Activated T-helper 1 cell treated with anti-CD3 and anti-CD28 coated beads, Interleukin-12 subunit alpha, Interleukin-12 subunit beta, Interleukin-2, Interleukin-4 antibody, amounts not matched to agents 30 ng/mL and 10 ng/mL and 1 ng/mL, durations not matched to agents 14 hours and 24 hours and 36 hours (primary cell): Measurements from ENCODE around the gene JAG2. TPM values are rescaled to one million over a fixed set of nuclear protein-coding genes. Genes with fewer than 3 reads are reported as not detected.

ENCODE experiments used
- DNase-seq: peaks from one replicate; pipeline ENCODE4 v3.0.0; 2021; ENCODE audit warnings: low spot score
- H3K27ac Mint-ChIP-seq: one replicate; pipeline ENCODE4 v1.8.0; 2021; ENCODE audit warnings: mild to moderate bottlenecking, mixed read lengths
- H3K27me3 Mint-ChIP-seq: one replicate; pipeline ENCODE4 v1.8.0; 2022; ENCODE audit warnings: mild to moderate bottlenecking, moderate library complexity, mixed read lengths; ENCODE audit not compliant: insufficient read depth
- H3K36me3 Mint-ChIP-seq: one replicate; pipeline ENCODE4 v1.8.0; 2021; ENCODE audit warnings: low read depth, mixed read lengths
- H3K4me1 Mint-ChIP-seq: one replicate; pipeline ENCODE4 v1.8.0; 2021; ENCODE audit warnings: low read depth, mixed read lengths
- H3K4me3 Mint-ChIP-seq: one replicate; pipeline ENCODE4 v1.8.0; 2021; ENCODE audit warnings: mild to moderate bottlenecking, moderate library complexity, mixed read lengths
- H3K9me3 Mint-ChIP-seq: one replicate; pipeline ENCODE4 v1.8.0; 2021; ENCODE audit warnings: mixed read lengths
- intact Hi-C: fragments of 100-400 bp; cut with micrococcal nuclease; formaldehyde crosslinking; loops from one replicate; pipeline ENCODE4 v1.15.1; 2024
- total RNA-seq: library from RNA; stranded (reverse); gene quantifications from 2 replicates; pipeline ENCODE4 v1.2.3, GENCODE V29; 2022

Gene JAG2
- total RNA-seq, 1 donor from 2014 or later: 7.4 TPM

DNA sequence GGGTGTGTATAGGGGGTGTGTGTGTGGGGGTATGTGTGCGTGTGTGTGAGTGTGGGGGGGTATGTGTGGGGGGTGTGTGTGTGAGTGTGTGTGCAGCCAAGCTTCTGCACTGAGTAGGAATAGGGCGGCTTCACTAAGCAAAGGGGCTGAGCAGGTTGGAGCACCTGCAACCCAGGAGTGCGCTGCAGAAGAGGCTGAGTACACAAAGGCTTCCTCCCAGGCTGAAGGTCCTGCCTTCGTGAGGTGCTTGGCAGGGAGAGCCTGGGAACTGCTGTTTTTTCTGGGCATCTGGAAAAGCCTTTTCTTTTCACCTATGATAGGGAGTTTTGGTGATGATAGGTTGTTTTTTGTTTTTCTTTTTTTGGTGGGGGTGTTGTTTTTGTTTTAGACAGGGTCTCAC lies 18.5 kb upstream of the JAG2 start:
- intact Hi-C loops: loop anchor here (5.0 to 10.0 kb wide), 2 partner anchors 58 to 95 kb away; partner anchors contain the start of gene BTBD6
- no peaks in the 10 kb centered on the region for H3K4me1 Mint-ChIP-seq
- no peak for DNase-seq
- H3K9me3 Mint-ChIP-seq: no peaks in the 10 kb centered on the region
- no peak overlapping the region for H3K27ac Mint-ChIP-seq
- H3K4me3 Mint-ChIP-seq: no peak overlapping the region
- peaks cover 25% of the 10 kb centered on the region for H3K27me3 Mint-ChIP-seq
- peaks cover 1% of the 10 kb centered on the region for H3K36me3 Mint-ChIP-seq

DNA sequence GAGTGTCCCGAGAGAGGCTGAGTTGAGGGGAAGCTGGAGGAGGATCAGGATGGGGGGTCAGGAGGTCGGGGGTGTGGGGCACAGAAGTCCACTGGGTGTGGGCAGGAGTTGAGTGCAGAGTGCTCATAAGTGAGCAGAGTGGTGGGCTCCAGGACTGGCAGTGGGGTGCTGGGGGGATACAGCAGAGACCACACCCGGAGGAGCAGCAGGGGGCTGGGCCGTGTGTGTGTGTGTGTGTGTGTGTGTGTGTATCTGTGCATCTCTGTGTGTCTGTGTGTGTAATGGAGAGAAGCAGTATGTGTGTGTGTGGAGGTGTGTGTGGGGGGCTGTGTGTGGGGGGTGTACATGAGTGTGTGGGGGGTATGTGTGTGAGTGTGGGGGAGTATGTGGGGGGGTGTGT lies 17.4 kb upstream of the JAG2 start:
- no peak for DNase-seq
- peaks cover 24% of the 10 kb centered on the region for H3K27me3 Mint-ChIP-seq
- no peaks in the 10 kb centered on the region for H3K9me3 Mint-ChIP-seq
- H3K27ac Mint-ChIP-seq: no peak overlapping the region
- no peaks in the 10 kb centered on the region for H3K4me1 Mint-ChIP-seq
- H3K36me3 Mint-ChIP-seq: peaks cover 1% of the 10 kb centered on the region
- intact Hi-C loops: loop anchor here (5.0 to 10.0 kb wide), 2 partner anchors 59 to 94 kb away; partner anchors contain the start of gene BTBD6
- no peak overlapping the region for H3K4me3 Mint-ChIP-seq

DNA sequence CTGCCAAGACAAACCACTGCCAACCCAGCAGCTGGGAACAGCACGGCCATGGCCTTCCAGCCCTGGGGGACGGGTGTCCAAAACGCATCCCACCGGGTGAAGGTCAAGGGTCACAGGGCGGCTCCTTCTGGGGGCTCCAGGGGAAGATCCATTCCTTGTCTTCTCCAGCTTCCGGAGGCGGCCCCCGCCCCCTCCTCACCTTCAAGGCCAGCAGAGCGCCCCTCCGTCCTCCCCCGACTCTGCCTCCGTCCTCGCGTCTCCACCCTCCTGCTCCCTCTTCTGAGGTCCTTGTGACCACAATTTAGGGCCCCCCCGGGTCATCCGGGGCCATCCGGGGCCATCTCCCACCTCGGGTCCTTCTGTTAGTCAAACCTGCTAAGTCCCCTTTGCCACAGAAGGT lies 16.4 kb upstream of the JAG2 start:
- no peaks in the 10 kb centered on the region for H3K9me3 Mint-ChIP-seq
- H3K36me3 Mint-ChIP-seq: peaks cover 1% of the 10 kb centered on the region
- intact Hi-C loops: loop anchor here (5.0 to 10.0 kb wide), 2 partner anchors 60 to 93 kb away; partner anchors contain the start of gene BTBD6
- H3K4me3 Mint-ChIP-seq: no peak overlapping the region
- peaks cover under 1% of the 10 kb centered on the region for H3K4me1 Mint-ChIP-seq
- peaks cover 23% of the 10 kb centered on the region for H3K27me3 Mint-ChIP-seq
- H3K27ac Mint-ChIP-seq: no peak overlapping the region
- no peak for DNase-seq

DNA sequence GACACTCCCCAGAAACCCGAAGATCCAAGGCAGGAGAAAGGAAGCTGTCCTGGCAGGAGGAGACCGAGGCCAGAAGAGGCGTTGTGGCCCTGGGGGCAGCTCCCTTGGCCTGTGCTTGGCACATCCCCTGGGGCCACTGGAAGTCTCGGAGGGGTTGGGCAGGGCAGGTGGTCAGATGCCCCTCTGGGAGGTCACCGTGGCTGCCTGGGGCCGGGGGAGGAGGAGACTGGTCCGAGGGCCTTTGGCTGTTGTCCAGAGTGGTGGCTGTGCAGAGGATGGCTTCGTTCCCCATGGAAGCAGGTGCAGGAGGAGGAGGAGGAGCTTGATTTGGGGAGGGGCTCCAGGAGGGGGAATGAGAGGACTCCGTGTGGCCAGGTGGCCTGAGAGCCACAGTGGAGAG lies 15.9 kb upstream of the JAG2 start:
- Mint-ChIP-seq H3K4me1 (peaks cover 5% of the 10 kb centered on the region), H3K9me3 (no peaks in the 10 kb centered on the region), H3K4me3 (no peak overlapping the region), H3K27ac (no peak overlapping the region), H3K36me3 (peaks cover 1% of the 10 kb centered on the region), H3K27me3 (peaks cover 20% of the 10 kb centered on the region)
- DNase-seq: no peak
- intact Hi-C loops: loop anchor here (5.0 to 10.0 kb wide), 2 partner anchors 60 to 118 kb away; partner anchors contain the start of genes BRF1 and BTBD6

DNA sequence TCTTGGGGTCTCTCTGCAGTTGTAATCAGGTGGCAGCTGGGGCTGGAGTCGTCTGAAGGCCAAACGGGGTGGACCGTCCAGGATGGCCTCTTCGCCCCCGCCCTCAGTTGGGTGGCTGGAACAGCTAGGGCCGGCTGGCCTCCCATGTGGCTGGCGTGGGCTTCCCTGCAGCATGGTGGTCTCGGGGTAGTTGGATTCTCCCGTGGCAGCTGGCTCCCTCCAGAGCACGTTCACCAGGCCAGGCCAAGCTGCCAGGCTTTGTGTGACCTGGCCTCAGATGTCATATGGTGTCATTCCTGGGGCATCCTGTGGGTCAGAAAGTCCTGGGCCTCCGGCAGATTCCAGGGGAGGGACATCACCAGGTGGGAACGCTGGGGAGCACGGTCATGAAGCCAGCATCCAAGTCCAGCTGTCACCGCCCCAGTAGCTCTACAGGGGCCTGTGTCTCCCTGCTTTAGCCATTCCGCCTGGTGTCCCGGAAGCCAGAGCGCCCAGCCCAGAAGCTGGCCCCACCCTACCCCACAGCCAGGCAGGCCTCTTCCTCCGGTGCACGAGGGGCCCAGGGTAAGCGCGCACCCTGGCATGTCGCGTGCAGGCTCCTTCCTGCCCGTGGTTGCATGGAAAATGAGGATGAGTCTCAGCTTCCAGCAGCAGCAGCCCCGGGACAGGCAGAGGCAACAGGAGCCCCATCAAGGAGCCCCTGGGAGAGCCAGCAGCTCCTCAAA lies 13.9 kb upstream of the JAG2 start:
- H3K9me3 Mint-ChIP-seq: no peaks in the 10 kb centered on the region
- H3K27ac Mint-ChIP-seq: no peak overlapping the region
- intact Hi-C loops: loop anchor here (5.0 to 10.0 kb wide), 2 partner anchors 62 to 120 kb away; partner anchors contain the start of genes BRF1 and BTBD6
- DNase-seq: no peak
- peaks cover 17% of the 10 kb centered on the region for H3K27me3 Mint-ChIP-seq
- no peaks in the 10 kb centered on the region for H3K36me3 Mint-ChIP-seq
- peak overlapping the region; percentile 69 for H3K4me3 Mint-ChIP-seq
- H3K4me1 Mint-ChIP-seq: peaks cover 5% of the 10 kb centered on the region

DNA sequence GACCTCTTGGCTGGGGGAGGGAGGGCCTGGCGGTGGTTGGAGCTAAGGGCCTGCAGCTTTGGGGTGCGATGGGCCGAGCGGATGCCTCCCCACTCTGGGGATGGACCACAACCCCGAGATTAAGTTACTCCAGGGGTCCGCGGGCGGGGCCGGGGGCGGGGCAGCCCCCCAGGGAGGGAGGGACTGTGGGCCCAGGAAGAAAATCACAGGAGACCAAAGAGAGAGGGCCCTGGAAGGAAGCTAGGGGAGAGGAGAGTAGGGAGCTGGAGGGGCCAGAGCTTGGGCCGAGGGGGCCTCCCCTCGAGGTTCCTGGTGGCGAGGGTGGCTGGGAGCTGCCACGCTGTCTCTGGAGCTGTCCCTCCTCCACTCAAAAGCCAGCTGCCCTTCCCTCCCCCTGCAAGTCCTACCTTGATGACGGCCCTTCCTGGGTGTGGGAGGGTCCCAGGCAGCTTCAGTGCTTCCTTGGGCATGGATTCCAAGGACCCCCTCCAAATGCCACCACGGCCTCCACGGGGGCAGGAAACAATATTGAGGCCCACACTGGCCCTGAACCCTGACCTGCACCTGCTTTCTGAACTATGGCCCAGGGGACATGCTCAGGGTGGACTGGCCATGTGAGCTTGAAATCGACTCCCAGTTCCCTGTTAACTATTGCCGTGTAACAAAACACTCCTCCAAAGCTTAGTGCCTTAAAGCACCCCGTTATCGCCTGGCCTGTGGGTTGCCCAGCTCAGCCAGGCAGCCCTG lies 13.1 kb upstream of the JAG2 start:
- peak overlapping the region; percentile 69 for H3K4me3 Mint-ChIP-seq
- no peak for DNase-seq

DNA sequence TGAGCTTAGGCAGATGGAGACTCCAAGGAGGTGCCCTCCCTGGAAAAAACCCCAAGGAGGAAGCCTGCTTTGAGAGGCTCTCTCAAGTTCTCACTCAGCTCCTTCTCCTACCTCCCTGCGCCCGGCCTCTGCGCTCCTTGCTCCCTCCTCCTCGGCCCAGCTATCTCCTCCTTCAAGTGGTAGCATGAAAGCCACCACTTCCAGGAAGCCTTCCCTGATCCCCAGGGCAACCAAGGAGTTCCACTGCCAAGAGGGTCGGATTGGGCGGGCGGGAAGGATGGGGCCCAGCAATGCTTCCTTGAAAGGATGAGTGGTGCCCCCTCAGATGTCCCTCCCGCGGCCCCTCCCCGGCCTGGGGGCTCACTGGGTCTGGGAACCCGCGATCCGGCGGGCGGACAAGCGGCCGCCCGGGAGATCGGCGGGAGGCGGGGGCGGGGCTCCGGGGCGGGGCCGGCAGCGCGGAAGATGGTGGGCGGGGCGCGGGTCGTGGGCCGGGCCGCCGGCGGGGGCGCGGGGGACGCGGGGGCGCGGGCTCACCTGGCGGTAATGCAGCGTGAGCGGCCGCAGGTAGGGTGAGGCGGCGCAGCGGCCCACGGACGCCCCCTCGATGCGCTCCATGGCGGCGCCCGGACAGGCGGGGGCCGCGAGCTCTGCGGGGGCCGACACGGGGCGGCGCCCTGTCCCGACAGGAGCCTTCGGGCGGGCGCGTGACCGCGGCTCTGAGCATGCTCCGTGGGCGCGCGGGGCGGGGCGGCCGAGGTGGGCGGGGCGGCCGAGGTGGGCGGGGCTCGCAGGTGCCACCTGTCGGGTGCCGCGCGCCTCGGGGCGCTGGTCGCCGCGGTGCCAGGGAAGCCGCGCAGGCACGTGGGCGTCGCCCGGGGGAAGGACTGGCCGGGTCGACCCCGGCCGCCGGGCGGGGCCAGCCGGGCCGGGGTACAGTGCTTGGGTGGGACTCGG lies 12.3 kb upstream of the JAG2 start, which contains the start of gene NUDT14:
Gene NUDT14 (minus strand): TSS at position 721 of the 957 bp plus-strand sequence. CDS start 103 bp downstream, at position 618.
- Mint-ChIP-seq H3K36me3 (no peaks in the 10 kb centered on the region), H3K4me3 (peak within 1 kb of the TSS; percentile 72), H3K27me3 (peaks cover 17% of the 10 kb centered on the region), H3K27ac (no peak within 1 kb of the TSS), H3K4me1 (peaks cover 5% of the 10 kb centered on the region), H3K9me3 (no peaks in the 10 kb centered on the region)
- intact Hi-C loops: loop anchor here (5.0 to 10.0 kb wide), 2 partner anchors 64 to 121 kb away; partner anchors contain the start of genes BRF1 and BTBD6
- peak; percentile 72 for DNase-seq

More for the DNA sequence above, 13.1 kb upstream of the JAG2 start:
- Mint-ChIP-seq H3K27ac (no peak overlapping the region), H3K27me3 (peaks cover 17% of the 10 kb centered on the region), H3K4me1 (peaks cover 5% of the 10 kb centered on the region), H3K36me3 (no peaks in the 10 kb centered on the region), H3K9me3 (no peaks in the 10 kb centered on the region)
- intact Hi-C loops: loop anchor here (5.0 to 10.0 kb wide), 2 partner anchors 63 to 121 kb away; partner anchors contain the start of genes BRF1 and BTBD6

DNA sequence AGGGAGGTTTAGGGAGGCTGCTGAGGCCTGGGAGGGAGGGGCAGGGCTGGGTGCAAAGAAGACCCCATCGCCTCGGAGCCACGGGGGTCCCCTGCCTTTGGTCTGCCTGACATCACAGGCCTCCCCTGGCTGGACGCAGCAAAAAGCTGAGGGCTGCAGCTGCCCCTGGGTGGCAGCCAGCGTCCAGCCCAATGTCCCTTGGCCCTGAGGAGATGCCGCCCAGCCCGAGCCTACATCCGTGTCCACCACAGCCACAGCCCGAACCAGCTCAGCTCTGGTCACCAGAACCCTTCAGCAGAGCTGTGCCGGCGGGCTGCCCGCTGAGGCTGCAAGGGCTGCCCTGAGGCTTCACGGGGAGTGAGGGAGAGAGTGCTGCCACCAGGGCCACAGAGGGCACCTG lies 10.6 kb upstream of the JAG2 start:
- no peak for DNase-seq

DNA sequence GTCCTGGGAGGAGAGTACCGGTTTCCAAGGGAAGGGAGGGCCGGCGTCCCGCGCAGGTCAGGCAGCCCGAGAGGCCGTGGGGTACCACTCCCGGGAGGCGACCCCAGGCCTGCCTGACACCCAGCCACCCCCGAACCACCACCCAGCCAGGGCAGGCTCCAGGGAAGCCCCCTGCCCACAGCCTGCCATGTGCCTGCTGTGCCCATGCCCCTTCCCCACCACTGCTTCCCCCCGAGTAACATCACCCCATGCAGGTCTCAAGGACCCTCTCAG lies 10.2 kb upstream of the JAG2 start:
- intact Hi-C loops: no loop called here
- Mint-ChIP-seq H3K27ac (no peak overlapping the region), H3K4me3 (no peak overlapping the region)

More for the DNA sequence above, 10.6 kb upstream of the JAG2 start:
- intact Hi-C loops: no loop called here
- H3K36me3 Mint-ChIP-seq: no peaks in the 10 kb centered on the region
- no peak overlapping the region for H3K4me3 Mint-ChIP-seq
- H3K4me1 Mint-ChIP-seq: peaks cover 9% of the 10 kb centered on the region
- peaks cover 12% of the 10 kb centered on the region for H3K27me3 Mint-ChIP-seq
- no peak overlapping the region for H3K27ac Mint-ChIP-seq
- H3K9me3 Mint-ChIP-seq: no peaks in the 10 kb centered on the region

DNA sequence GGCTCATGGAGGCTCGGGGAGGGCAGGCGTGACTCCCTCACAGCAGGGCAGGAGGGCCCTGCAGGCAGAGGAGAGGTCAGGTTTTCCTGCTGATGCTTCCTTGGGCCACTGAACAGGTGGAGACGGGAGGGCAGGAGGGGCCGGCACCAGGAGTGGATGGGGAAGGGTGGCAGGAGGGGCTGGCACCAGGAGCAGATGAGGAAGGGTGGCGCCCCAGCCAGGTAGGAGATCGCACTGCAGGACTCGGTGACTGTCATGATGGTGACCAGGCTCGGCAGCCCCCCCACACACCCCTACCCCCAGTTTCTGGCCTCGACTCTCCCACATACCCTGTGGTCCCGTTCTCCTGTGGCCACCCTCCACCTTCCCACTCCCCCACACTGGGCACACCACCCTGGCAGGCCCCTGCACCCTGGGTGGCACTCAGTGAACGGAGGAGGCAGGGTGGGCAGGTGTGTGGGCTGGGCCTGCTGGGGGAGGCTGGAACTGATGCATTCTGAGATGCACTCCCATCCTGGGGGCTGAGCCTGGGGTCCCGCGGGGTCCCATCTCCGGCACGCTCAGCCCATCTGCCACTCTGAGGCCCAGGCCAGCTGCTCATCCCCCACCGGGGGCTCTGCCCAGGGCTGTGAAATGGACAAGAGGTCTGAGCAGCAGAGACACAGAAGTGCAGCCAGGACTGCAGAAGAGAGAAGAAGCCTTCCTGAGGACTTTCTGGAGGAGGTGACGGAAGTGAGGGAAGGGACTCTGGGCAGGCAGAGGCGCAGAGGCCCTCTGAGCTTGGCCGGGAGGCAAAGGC lies 9.7 kb upstream of the JAG2 start:
- Mint-ChIP-seq H3K4me1 (peaks cover 9% of the 10 kb centered on the region), H3K9me3 (no peaks in the 10 kb centered on the region), H3K27ac (no peak overlapping the region), H3K36me3 (no peaks in the 10 kb centered on the region), H3K4me3 (no peak overlapping the region), H3K27me3 (peaks cover 8% of the 10 kb centered on the region)
- no peak for DNase-seq
- intact Hi-C loops: no loop called here

More for the DNA sequence above, 10.2 kb upstream of the JAG2 start:
- Mint-ChIP-seq H3K27me3 (peaks cover 12% of the 10 kb centered on the region), H3K36me3 (no peaks in the 10 kb centered on the region), H3K9me3 (no peaks in the 10 kb centered on the region), H3K4me1 (peaks cover 9% of the 10 kb centered on the region)
- DNase-seq: no peak

DNA sequence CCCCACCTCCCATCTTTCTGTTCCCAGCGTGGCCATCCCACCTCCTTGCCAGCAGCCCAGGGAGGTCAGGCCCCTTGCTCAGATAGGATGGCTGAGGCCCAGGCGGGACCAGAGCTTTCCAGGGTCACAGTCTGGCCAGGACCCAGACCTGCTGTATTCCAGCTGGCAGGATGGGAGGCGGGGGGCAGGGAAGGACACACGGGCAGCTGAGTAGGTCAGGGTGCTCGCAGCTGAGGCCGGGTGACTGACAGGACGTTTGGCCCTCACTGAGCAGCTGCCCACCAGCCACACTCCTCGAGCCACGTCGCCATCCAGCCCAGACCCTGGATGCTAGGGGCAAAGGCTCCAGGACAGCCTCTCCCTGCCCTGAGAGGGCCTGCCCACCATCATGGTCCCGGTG lies 8.5 kb upstream of the JAG2 start:
- intact Hi-C loops: no loop called here
- H3K4me3 Mint-ChIP-seq: no peak overlapping the region
- no peak for DNase-seq
- H3K36me3 Mint-ChIP-seq: no peaks in the 10 kb centered on the region
- peaks cover 9% of the 10 kb centered on the region for H3K4me1 Mint-ChIP-seq
- no peaks in the 10 kb centered on the region for H3K9me3 Mint-ChIP-seq
- H3K27me3 Mint-ChIP-seq: peaks cover 2% of the 10 kb centered on the region
- H3K27ac Mint-ChIP-seq: no peak overlapping the region

DNA sequence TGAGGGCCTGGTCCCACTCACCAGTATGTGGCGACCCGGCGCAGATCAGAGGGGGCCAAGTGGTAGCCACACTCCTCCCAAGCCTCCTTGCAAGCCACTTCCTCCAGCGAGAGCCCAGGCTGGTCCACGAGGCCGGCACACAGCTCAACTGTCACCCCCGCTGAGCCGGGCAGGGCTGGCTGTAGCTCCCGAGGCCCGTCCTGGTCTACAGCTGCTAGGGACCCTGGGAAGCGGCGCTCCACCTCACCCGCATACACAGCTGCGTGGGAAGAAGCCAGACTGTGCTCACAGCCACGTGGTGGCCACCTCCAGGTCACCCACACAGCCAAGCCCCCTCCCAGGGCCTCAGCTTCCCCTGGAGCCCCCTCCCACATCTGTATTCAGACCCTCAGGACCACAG lies 7.9 kb upstream of the JAG2 start:
- no peak overlapping the region for H3K4me3 Mint-ChIP-seq
- peaks cover 2% of the 10 kb centered on the region for H3K27me3 Mint-ChIP-seq
- peaks cover 9% of the 10 kb centered on the region for H3K4me1 Mint-ChIP-seq
- DNase-seq: no peak
- no peaks in the 10 kb centered on the region for H3K9me3 Mint-ChIP-seq
- no peak overlapping the region for H3K27ac Mint-ChIP-seq
- intact Hi-C loops: no loop called here
- H3K36me3 Mint-ChIP-seq: no peaks in the 10 kb centered on the region
